Central memory CD8-positive, alpha-beta T cell (primary cell): ENCODE measurements around the gene TAF11L13.
"Not testable (repeated sequence)": the region's sequence is repeated elsewhere in the genome, so short reads cannot be mapped to it uniquely, and the experiment has no call there.

Experiments
- ATAC-seq: fragments of 150-1000 bp; cut with Tn5 transposase; replicated peaks from 2 replicates; pipeline ENCODE4 v1.10.0; 2022; ENCODE audit warnings: mild to moderate bottlenecking, moderate FRiP score, moderate number of reproducible peaks; ENCODE audit not compliant: poor library complexity, severe bottlenecking; ENCODE audit errors: extremely low read depth
- DNase-seq, 2 donors: peaks; one replicate each; pipeline ENCODE4 v3.0.0; 2021; ENCODE audit warnings: low spot score in 2 of 2
- H3K27ac Mint-ChIP-seq: one replicate; pipeline ENCODE4 v1.8.0; 2022; ENCODE audit warnings: low read depth, mild to moderate bottlenecking, moderate library complexity, mixed read lengths
- H3K27me3 Mint-ChIP-seq: one replicate; pipeline ENCODE4 v1.8.0; 2022; ENCODE audit warnings: mixed read lengths
- H3K36me3 Mint-ChIP-seq: one replicate; pipeline ENCODE4 v1.8.0; 2022; ENCODE audit warnings: mild to moderate bottlenecking, moderate library complexity, mixed read lengths; ENCODE audit not compliant: insufficient read depth
- H3K4me1 Mint-ChIP-seq: one replicate; pipeline ENCODE4 v1.8.0; 2022; ENCODE audit warnings: mixed read lengths
- H3K4me3 Mint-ChIP-seq: one replicate; pipeline ENCODE4 v1.8.0; 2022; ENCODE audit warnings: mild to moderate bottlenecking, moderate library complexity, mixed read lengths
- H3K9me3 Mint-ChIP-seq: one replicate; pipeline ENCODE4 v1.8.0; 2022; ENCODE audit warnings: mixed read lengths

TAF11L13 gene

GRCh38 chr5:17631788-17632187 lies at the start of gene TAF11L13:
Gene TAF11L13, plus strand, starts transcription at chr5:17632088.
- not testable (repeated sequence) for H3K27me3 Mint-ChIP-seq, DNase-seq, H3K9me3 Mint-ChIP-seq, H3K36me3 Mint-ChIP-seq, H3K4me3 Mint-ChIP-seq, H3K27ac Mint-ChIP-seq, ATAC-seq, H3K4me1 Mint-ChIP-seq

GRCh38 chr5:17585658-17586057 lies 46.2 kb upstream of the TAF11L13 start, which contains the start of gene TAF11L7:
Gene TAF11L7, minus strand, starts transcription at chr5:17585758.
- H3K4me1 Mint-ChIP-seq, ATAC-seq, DNase-seq, H3K9me3 Mint-ChIP-seq, H3K27ac Mint-ChIP-seq, H3K36me3 Mint-ChIP-seq, H3K4me3 Mint-ChIP-seq, H3K27me3 Mint-ChIP-seq: not testable (repeated sequence)

- H3K9me3 Mint-ChIP-seq, ATAC-seq, H3K4me3 Mint-ChIP-seq, H3K27ac Mint-ChIP-seq, H3K27me3 Mint-ChIP-seq, H3K36me3 Mint-ChIP-seq, H3K4me1 Mint-ChIP-seq, DNase-seq: not testable (repeated sequence)
These were observed 41.0 kb upstream of the TAF11L13 start, which contains the start of gene TAF11L8 for GRCh38 chr5:17590860-17591259. Gene TAF11L8, minus strand, starts transcription at chr5:17590960.

- not testable (repeated sequence) for DNase-seq, H3K27me3 Mint-ChIP-seq, H3K9me3 Mint-ChIP-seq, H3K4me1 Mint-ChIP-seq, H3K36me3 Mint-ChIP-seq, H3K27ac Mint-ChIP-seq, H3K4me3 Mint-ChIP-seq, ATAC-seq
These were observed 37.6 kb upstream of the TAF11L13 start, which contains the start of gene TAF11L9 for GRCh38 chr5:17594255-17594654. Gene TAF11L9, minus strand, starts transcription at chr5:17594394.

- not testable (repeated sequence) for H3K9me3 Mint-ChIP-seq, H3K27ac Mint-ChIP-seq, DNase-seq, H3K4me3 Mint-ChIP-seq, H3K27me3 Mint-ChIP-seq, ATAC-seq, H3K4me1 Mint-ChIP-seq, H3K36me3 Mint-ChIP-seq
These were observed 34.2 kb upstream of the TAF11L13 start, which contains the start of gene TAF11L10 for GRCh38 chr5:17597728-17598127. Gene TAF11L10, minus strand, starts transcription at chr5:17597828.

- DNase-seq, H3K27ac Mint-ChIP-seq, H3K4me3 Mint-ChIP-seq, H3K4me1 Mint-ChIP-seq, ATAC-seq, H3K27me3 Mint-ChIP-seq, H3K36me3 Mint-ChIP-seq: not testable (repeated sequence)
- peaks cover 10% of the 10 kb centered on the region for H3K9me3 Mint-ChIP-seq
These were observed 28.0 kb upstream of the TAF11L13 start, which contains the start of gene TAF11L11 for GRCh38 chr5:17603880-17604279. Gene TAF11L11, plus strand, starts transcription at chr5:17604183.

- ATAC-seq (no peak), DNase-seq (no peak)
- Mint-ChIP-seq H3K36me3 (no peaks in the 10 kb centered on the region), H3K9me3 (peaks cover 10% of the 10 kb centered on the region), H3K4me3 (no peak overlapping the region), H3K4me1 (no peaks in the 10 kb centered on the region), H3K27ac (no peak overlapping the region), H3K27me3 (no peaks in the 10 kb centered on the region)
These were observed 26.9 kb upstream of the TAF11L13 start for GRCh38 chr5:17604951-17605350.

- not testable (repeated sequence) for DNase-seq, H3K27me3 Mint-ChIP-seq, H3K4me3 Mint-ChIP-seq, H3K27ac Mint-ChIP-seq, H3K36me3 Mint-ChIP-seq, ATAC-seq, H3K4me1 Mint-ChIP-seq
- H3K9me3 Mint-ChIP-seq: peaks cover 10% of the 10 kb centered on the region
These were observed 24.4 kb upstream of the TAF11L13 start for GRCh38 chr5:17607461-17607860.

- ATAC-seq, H3K9me3 Mint-ChIP-seq: not testable (repeated sequence)
These were observed 21.8 kb upstream of the TAF11L13 start, which contains the start of gene TAF11L12 for GRCh38 chr5:17610092-17610491. Gene TAF11L12, plus strand, starts transcription at chr5:17610392.

GRCh38 chr5:17614872-17615605 lies 16.8 kb upstream of the TAF11L13 start:
- DNase-seq: no peak
- Mint-ChIP-seq H3K9me3 (peaks cover 5% of the 10 kb centered on the region), H3K4me1 (no peaks in the 10 kb centered on the region), H3K4me3 (no peak overlapping the region), H3K36me3 (no peaks in the 10 kb centered on the region), H3K27me3 (no peaks in the 10 kb centered on the region), H3K27ac (no peak overlapping the region)
- ATAC-seq: no peak

More at GRCh38 chr5:17610092-17610491, 21.8 kb upstream of the TAF11L13 start, which contains the start of gene TAF11L12:
- not testable (repeated sequence) for H3K4me3 Mint-ChIP-seq, DNase-seq, H3K27ac Mint-ChIP-seq, H3K4me1 Mint-ChIP-seq, H3K36me3 Mint-ChIP-seq, H3K27me3 Mint-ChIP-seq

- no peak for DNase-seq
- Mint-ChIP-seq H3K9me3 (peaks cover 4% of the 10 kb centered on the region), H3K36me3 (no peaks in the 10 kb centered on the region), H3K27ac (no peak overlapping the region), H3K4me3 (no peak overlapping the region), H3K4me1 (no peaks in the 10 kb centered on the region), H3K27me3 (no peaks in the 10 kb centered on the region)
- no peak for ATAC-seq
These were observed 12.5 kb upstream of the TAF11L13 start for GRCh38 chr5:17619354-17619753.

- ATAC-seq (no peak), DNase-seq (no peak)
- Mint-ChIP-seq H3K36me3 (no peaks in the 10 kb centered on the region), H3K4me3 (no peak overlapping the region), H3K27ac (no peak overlapping the region), H3K9me3 (peaks cover 6% of the 10 kb centered on the region), H3K4me1 (no peaks in the 10 kb centered on the region), H3K27me3 (no peaks in the 10 kb centered on the region)
These were observed 11.3 kb upstream of the TAF11L13 start for GRCh38 chr5:17620627-17621026.

- DNase-seq: no peak
- no peaks in the 10 kb centered on the region for H3K4me1 Mint-ChIP-seq
- H3K9me3 Mint-ChIP-seq: peaks cover 11% of the 10 kb centered on the region
- no peaks in the 10 kb centered on the region for H3K27me3 Mint-ChIP-seq
- H3K4me3 Mint-ChIP-seq: no peak overlapping the region
- no peak for ATAC-seq
- H3K36me3 Mint-ChIP-seq: no peaks in the 10 kb centered on the region
- H3K27ac Mint-ChIP-seq: no peak overlapping the region
These were observed 6.2 kb upstream of the TAF11L13 start for GRCh38 chr5:17625686-17626085.
